ENCODE results near the gene DCP1A.

DNA sequence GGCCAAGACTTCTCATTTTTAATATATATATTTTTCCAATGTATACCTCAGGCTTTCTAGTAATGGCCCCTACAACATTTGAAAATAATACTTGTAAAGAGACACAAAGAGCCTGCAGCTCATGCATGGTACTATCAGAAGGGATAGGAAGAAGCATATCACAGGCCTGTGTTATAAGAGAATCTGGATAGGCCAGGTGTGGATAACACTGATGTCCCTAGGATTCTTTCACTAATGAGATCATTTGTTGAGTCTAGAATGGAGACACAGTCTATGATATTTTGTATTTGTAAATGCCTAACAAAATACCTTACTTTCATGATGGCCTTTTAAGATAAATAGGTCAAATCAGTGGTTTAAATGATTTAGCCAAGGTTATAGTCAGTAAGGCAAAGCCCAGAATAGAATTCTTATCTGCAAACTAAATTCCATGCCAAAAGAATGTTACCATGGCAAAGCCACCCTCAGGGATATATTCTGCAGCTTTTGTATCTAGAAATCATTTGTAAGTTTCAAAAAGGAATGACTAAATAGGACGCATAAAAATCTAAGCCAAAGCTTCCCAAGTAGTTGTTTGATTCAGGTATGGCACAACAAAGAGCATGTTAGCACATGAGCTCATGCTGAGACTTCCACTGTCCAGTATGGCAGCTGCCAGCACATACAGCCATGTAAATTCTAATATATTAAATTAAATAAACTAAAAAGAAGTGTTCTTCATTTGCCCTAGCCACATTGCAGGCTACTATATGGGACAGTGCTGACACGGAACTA lies 10.0 kb downstream of the DCP1A start:
- TF ChIP-seq, protein P1, sequence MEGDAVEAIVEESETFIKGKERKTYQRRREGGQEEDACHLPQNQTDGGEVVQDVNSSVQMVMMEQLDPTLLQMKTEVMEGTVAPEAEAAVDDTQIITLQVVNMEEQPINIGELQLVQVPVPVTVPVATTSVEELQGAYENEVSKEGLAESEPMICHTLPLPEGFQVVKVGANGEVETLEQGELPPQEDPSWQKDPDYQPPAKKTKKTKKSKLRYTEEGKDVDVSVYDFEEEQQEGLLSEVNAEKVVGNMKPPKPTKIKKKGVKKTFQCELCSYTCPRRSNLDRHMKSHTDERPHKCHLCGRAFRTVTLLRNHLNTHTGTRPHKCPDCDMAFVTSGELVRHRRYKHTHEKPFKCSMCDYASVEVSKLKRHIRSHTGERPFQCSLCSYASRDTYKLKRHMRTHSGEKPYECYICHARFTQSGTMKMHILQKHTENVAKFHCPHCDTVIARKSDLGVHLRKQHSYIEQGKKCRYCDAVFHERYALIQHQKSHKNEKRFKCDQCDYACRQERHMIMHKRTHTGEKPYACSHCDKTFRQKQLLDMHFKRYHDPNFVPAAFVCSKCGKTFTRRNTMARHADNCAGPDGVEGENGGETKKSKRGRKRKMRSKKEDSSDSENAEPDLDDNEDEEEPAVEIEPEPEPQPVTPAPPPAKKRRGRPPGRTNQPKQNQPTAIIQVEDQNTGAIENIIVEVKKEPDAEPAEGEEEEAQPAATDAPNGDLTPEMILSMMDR (conservative IDR thresholded peaks at IDR 0.05 in 1 of 2, IDR thresholded peaks at IDR 0.05 in 1 of 2; ENCODE audit: extremely low read depth in 1 of 2, insufficient read depth in 1 of 2, low read depth in 1 of 2, low read length in 2 of 2) = no peak
- no peak for TF ChIP-seq EZH2 (IDR thresholded peaks at IDR 0.05; ENCODE audit: borderline replicate concordance, low read length)

All from mammary epithelial cell (primary cell).